GM12873 (cell line): ENCODE measurements around the gene HMGCL.
A peak's percentile ranks its signal among the peaks of the same experiment; 100 is the strongest.

Source experiments
- TF ChIP-seq, protein P1 (sequence below): IDR thresholded peaks from 2 replicates; pipeline ENCODE4 v1.5.1; 2012; ENCODE audit warnings: low read depth, mild to moderate bottlenecking, moderate library complexity, low read length, control low read depth; ENCODE audit not compliant: insufficient read depth; ENCODE audit errors: missing control alignments

Gene HMGCL

DNA sequence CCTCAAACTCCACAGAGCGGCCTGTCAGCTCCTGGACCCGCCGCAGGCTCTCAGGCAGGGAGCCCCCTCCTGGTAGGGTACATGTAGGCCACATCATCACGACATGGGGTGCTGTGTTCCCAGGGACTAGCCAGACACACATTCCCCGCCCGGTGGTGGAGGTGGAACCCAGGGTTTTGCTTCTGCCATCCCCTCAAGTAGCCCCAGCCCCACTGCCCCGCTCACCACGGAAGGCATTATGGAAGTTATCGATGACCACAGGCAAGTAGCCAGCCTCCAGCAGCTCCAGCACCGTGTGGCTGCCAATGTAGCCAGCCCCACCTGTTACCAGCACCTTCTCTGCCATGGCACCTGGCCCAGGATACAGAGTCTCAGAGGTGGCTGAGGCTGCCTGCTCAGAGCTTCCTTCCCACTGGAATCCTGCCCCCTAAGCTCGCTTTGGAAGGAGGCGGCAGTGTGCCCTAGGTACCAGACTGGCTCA, 26.5 kb downstream of the HMGCL start:
- TF ChIP-seq, protein P1, sequence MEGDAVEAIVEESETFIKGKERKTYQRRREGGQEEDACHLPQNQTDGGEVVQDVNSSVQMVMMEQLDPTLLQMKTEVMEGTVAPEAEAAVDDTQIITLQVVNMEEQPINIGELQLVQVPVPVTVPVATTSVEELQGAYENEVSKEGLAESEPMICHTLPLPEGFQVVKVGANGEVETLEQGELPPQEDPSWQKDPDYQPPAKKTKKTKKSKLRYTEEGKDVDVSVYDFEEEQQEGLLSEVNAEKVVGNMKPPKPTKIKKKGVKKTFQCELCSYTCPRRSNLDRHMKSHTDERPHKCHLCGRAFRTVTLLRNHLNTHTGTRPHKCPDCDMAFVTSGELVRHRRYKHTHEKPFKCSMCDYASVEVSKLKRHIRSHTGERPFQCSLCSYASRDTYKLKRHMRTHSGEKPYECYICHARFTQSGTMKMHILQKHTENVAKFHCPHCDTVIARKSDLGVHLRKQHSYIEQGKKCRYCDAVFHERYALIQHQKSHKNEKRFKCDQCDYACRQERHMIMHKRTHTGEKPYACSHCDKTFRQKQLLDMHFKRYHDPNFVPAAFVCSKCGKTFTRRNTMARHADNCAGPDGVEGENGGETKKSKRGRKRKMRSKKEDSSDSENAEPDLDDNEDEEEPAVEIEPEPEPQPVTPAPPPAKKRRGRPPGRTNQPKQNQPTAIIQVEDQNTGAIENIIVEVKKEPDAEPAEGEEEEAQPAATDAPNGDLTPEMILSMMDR = peak; percentile 44

DNA sequence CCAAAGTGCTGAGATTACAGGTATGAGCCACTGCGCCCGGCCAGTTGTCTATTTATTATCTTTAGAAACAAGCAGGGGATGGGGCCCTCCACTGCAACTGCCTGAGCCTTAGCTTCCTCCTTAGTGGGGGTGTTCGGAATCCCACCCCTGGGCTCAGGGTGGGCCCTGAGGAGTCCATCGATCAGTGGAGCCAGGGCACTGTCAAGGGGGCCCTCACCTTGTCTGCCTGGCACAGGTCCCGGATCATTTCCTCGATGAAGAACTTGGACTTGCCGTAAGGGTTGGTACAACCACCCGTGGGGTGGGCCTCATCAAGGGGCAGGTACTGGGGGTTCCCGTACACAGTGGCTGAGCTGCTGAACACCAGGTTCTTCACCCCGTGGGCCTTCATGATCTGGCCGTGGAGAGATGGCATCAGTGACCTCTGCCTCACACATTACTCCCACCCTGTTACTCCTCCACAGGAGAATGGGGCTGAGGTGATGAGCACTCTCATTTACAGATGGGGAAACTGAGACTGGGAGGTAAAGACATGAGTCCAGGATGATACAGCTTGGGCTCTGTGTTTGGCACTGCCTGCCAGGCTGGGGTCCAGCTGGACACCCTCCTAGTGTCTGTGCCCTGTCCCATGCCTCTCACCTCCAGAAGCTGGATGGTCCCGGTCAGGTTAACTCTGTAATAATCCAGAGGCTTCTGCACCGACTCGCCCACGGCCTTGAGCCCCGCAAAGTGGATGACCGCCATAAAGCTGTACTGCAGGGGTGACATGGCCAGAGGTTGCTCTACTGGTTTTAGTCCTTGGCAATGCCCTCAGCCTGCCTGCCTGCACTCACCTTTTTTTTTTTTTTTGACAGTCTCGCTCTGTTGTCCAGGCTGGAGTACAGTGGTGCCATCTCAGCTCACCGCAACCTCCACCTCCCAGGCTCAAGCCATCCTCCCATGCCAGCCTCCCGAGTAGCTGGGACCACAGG, 27.5 kb downstream of the HMGCL start:
- TF ChIP-seq, protein P1 = no peak

DNA sequence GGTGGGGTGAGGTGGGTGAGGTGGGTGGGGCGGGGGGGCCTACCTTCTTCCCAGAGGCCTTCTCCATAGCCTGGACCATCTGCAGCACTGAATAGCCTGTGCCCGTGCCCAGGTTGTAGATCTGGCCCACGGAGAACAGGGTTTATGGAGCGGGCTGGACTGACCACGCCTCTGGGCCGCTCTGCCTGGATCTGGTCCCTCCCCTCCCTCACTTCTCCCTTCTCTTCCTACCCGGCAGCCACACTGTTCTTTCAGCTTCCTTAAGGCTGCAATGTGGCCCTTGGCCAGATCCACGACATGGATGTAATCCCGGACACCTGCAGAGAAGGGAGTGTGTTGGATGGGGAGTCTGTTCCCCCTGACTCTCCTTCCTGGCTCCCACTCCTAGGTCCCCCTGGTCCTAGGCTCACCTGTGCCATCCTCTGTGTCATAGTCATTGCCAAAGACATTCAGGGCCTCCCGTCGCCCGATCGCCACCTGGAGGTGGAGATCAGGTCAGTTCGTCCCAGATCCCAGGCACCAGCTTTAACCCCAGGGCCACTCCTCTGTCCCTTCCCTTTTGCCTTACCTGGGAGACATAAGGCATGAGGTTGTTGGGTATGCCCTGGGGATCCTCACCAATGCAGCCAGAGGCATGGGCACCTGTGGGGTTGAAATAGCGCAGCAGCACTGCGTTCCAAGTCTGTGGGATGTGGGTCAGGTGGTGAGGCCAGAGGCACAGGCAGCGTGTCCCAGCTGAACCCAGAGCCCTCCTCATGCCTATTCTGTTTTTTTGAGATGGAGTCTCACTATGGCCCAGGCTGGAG, 28.6 kb downstream of the HMGCL start:
- TF ChIP-seq, protein P1 = peak; percentile 15

DNA sequence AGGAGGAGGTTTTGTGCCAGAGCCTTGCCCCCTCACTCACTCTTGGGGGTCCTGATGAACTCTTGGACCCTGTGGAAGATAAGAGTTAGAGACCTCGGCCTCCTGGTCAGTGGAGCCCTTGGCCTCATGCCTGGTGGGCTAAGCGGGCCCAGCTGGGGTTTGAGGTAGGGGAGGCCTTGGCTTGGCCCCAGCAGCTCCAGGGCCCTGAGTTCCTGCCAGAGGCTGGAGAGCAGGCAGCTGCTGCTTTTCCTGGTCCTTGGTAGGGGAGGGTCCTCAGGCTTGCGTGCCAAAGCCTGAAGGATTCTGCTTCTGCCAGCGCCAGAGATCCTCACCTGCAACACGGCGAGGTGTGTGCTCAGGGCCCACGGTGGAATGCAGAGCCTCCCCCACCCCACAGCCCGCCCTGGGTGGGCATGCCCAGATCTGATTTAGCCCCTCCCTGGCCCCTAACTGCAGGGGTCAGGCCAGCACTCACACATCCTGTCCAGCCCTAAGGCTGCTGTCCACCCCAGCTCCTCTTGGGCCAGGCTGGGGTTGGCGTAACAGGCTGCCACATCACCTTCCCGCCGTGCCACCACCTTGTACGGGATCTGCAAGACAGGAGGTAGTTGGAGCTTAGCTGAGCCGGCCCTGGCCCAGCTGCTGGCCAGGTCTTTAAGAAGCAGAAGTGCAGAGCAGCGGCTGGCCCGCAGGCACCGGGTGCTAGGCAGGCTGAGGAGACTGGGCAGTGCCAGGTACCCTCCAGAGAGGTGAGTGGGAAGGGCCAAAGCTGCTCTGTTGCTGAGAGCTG, 29.4 kb downstream of the HMGCL start:
- TF ChIP-seq, protein P1 = no peak

DNA sequence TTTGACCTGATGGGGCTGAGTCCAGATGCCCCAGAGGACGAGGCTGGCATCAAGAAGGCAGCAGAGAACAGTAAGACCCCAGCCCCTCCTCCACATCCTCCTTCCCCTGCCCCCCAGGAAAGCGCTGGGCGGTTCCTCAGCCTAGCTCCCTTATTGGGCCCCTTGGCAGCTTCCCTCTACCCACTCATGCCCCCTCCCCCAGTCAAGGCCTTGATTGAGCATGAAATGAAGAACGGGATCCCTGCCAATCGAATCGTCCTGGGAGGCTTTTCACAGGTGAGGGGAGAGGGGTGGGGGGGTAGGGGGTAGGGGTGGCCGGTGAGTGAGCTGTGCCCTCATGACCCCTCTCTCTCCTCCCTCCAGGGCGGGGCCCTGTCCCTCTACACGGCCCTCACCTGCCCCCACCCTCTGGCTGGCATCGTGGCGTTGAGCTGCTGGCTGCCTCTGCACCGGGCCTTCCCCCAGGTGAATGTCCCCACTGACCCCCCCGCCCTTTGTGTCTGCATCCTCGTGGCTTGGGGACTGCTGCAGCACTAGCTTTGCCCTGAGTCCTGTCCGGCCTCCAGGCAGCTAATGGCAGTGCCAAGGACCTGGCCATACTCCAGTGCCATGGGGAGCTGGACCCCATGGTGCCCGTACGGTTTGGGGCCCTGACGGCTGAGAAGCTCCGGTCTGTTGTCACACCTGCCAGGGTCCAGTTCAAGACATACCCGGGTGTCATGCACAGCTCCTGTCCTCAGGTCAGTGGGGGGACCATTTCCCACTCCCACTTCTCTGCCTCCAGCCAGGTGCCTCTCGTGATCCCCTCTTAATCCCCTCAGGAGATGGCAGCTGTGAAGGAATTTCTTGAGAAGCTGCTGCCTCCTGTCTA, 31.1 kb downstream of the HMGCL start:
- TF ChIP-seq, protein P1 = no peak

DNA sequence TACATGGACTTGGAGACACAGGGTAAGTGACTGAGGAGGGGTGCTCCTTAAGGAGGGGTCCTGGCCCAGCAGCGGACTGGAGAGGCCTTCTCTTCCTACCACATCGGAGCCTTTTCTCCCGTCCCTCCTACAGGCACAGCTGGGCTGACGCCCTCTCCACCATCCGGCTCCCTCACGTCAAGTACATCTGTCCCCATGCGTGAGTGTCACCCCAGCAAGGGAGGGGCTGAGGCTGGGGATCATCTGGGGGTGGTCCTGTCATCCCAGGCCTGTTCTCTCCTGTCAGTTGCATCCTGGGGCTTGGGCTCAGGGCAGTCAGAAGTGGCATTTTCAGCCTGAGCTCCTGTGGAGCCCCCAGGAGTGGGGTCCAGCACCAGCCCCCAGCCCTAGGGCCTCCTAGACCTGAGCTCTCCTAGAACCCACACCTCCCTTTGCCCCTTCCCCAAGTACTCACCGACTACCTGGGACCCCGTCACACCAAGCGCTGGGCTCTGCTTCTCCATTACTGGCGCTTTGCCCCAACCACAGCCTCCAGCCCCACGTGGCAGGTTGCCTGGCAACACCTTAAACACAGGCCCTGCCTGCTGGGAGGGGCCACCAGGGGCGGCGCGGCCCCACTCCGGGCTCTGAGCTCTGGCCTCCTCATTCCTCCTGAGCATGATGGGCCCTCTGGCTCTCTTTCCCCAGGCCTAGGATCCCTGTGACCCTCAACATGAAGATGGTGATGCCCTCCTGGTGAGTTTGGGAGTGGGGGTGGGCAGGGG, 32.0 kb downstream of the HMGCL start:
- TF ChIP-seq, protein P1 = no peak
